ENCODE data around the gene PLEKHS1. TPM values are rescaled to one million over a fixed set of nuclear protein-coding genes. Genes with fewer than 3 reads are reported as not detected.

PLEKHS1 gene
- total and polyA plus RNA-seq, 4 experiments from 2014 or later = 0.12 TPM; not detected in 3

- no peak overlapping the region for H3K4me3 ChIP-seq (ENCODE audit: low read length in 2 of 2)
- POLR2A ChIA-PET (ENCODE audit: partially characterized antibody) = no interaction called here
- peaks cover 8 to 10% of the 10 kb centered on the region in 2 donors for H3K27me3 Mint-ChIP-seq
- H3K4me1 Mint-ChIP-seq = no peaks in the 10 kb centered on the region
- peak overlapping the region in 1 of 8 donors; percentile 39 for H3K4me3 Mint-ChIP-seq
- peaks cover 0 to 4% (median 0%) of the 10 kb centered on the region in 8 donors for H3K9me3 Mint-ChIP-seq
- no peaks in the 10 kb centered on the region for H3K36me3 Mint-ChIP-seq
- no peak overlapping the region for H3K27ac Mint-ChIP-seq
- no peak for DNase-seq
- H3K9me3 ChIP-seq (ENCODE audit: control insufficient read depth in 1 of 2, low read length in 2 of 2) = no peaks in the 10 kb centered on the region
- intact Hi-C loops (cut with micrococcal nuclease) = no loop called here
- no peaks in the 10 kb centered on the region for H3K36me3 ChIP-seq (ENCODE audit: insufficient read depth, low read length)
- no peaks in the 10 kb centered on the region for H3K27me3 ChIP-seq (ENCODE audit: insufficient read depth, low read length)
- CTCF ChIA-PET (ENCODE audit: partially characterized antibody) = no interaction called here
- no peaks in the 10 kb centered on the region for H3K4me1 ChIP-seq (ENCODE audit: insufficient read depth, low read length)
- H3K27ac ChIP-seq (ENCODE audit: low read depth, low read length) = no peak overlapping the region
Measured at GRCh38 chr10:113754125-113754524, 2.6 kb downstream of the PLEKHS1 start.

- Mint-ChIP-seq H3K27me3 (peaks cover 8 to 10% of the 10 kb centered on the region in 2 donors), H3K4me3 (no peak overlapping the region), H3K36me3 (no peaks in the 10 kb centered on the region), H3K9me3 (peaks cover 0 to 4% (median 0%) of the 10 kb centered on the region in 8 donors), H3K4me1 (no peaks in the 10 kb centered on the region), H3K27ac (no peak overlapping the region)
- intact Hi-C loops (cut with micrococcal nuclease) = no loop called here
- Histone ChIP-seq H3K36me3 (ENCODE audit: insufficient read depth, low read length) (no peaks in the 10 kb centered on the region), H3K27ac (ENCODE audit: low read depth, low read length) (no peak overlapping the region), H3K27me3 (ENCODE audit: insufficient read depth, low read length) (no peaks in the 10 kb centered on the region), H3K4me3 (ENCODE audit: low read length in 2 of 2) (no peak overlapping the region), H3K9me3 (ENCODE audit: control insufficient read depth in 1 of 2, low read length in 2 of 2) (no peaks in the 10 kb centered on the region), H3K4me1 (ENCODE audit: insufficient read depth, low read length) (no peaks in the 10 kb centered on the region)
- ChIA-PET CTCF (ENCODE audit: partially characterized antibody) (no interaction called here), POLR2A (ENCODE audit: partially characterized antibody) (no interaction called here)
- no peak for DNase-seq
Measured at GRCh38 chr10:113754768-113755167, 3.3 kb downstream of the PLEKHS1 start.

- Histone ChIP-seq H3K27ac (ENCODE audit: low read depth, low read length) (no peak overlapping the region), H3K4me1 (ENCODE audit: insufficient read depth, low read length) (no peaks in the 10 kb centered on the region), H3K4me3 (ENCODE audit: low read length in 2 of 2) (no peak overlapping the region), H3K36me3 (ENCODE audit: insufficient read depth, low read length) (no peaks in the 10 kb centered on the region), H3K27me3 (ENCODE audit: insufficient read depth, low read length) (no peaks in the 10 kb centered on the region), H3K9me3 (ENCODE audit: control insufficient read depth in 1 of 2, low read length in 2 of 2) (no peaks in the 10 kb centered on the region)
- ChIA-PET CTCF (ENCODE audit: partially characterized antibody) (no interaction called here), POLR2A (ENCODE audit: partially characterized antibody) (no interaction called here)
- intact Hi-C loops (cut with micrococcal nuclease) = no loop called here
- Mint-ChIP-seq H3K36me3 (no peaks in the 10 kb centered on the region), H3K9me3 (peaks cover 0 to 4% (median 0%) of the 10 kb centered on the region in 8 donors), H3K4me1 (peaks cover 0 to 2% (median 0%) of the 10 kb centered on the region in 4 donors), H3K27me3 (peaks cover 8 to 12% of the 10 kb centered on the region in 2 donors), H3K27ac (no peak overlapping the region), H3K4me3 (no peak overlapping the region)
- DNase-seq = no peak
Measured at GRCh38 chr10:113756940-113757543, 5.6 kb downstream of the PLEKHS1 start.

GRCh38 chr10:113762083-113762482 lies 10.6 kb downstream of the PLEKHS1 start:
- H3K4me1 Mint-ChIP-seq = peaks cover 0 to 2% (median 0%) of the 10 kb centered on the region in 4 donors
- POLR2A ChIA-PET (ENCODE audit: partially characterized antibody) = no interaction called here
- no peak for DNase-seq
- intact Hi-C loops (cut with micrococcal nuclease) = no loop called here
- Histone ChIP-seq H3K27ac (ENCODE audit: low read depth, low read length) (no peak overlapping the region), H3K9me3 (ENCODE audit: control insufficient read depth in 1 of 2, low read length in 2 of 2) (no peaks in the 10 kb centered on the region), H3K4me1 (ENCODE audit: insufficient read depth, low read length) (no peaks in the 10 kb centered on the region), H3K36me3 (ENCODE audit: insufficient read depth, low read length) (no peaks in the 10 kb centered on the region), H3K27me3 (ENCODE audit: insufficient read depth, low read length) (no peaks in the 10 kb centered on the region), H3K4me3 (ENCODE audit: low read length in 2 of 2) (no peak overlapping the region)
- no peak overlapping the region for H3K4me3 Mint-ChIP-seq
- H3K27ac Mint-ChIP-seq = no peak overlapping the region
- CTCF ChIA-PET (ENCODE audit: partially characterized antibody) = no interaction called here
- peaks cover 4 to 10% of the 10 kb centered on the region in 2 donors for H3K27me3 Mint-ChIP-seq
- peaks cover 2 to 12% (median 6%) of the 10 kb centered on the region in 8 donors for H3K9me3 Mint-ChIP-seq
- H3K36me3 Mint-ChIP-seq = no peaks in the 10 kb centered on the region

- H3K36me3 Mint-ChIP-seq = no peaks in the 10 kb centered on the region
- peaks cover 0 to 12% (median 6%) of the 10 kb centered on the region in 8 donors for H3K9me3 Mint-ChIP-seq
- CTCF ChIA-PET (ENCODE audit: partially characterized antibody) = no interaction called here
- peaks cover 12 to 21% of the 10 kb centered on the region in 2 donors for H3K27me3 Mint-ChIP-seq
- no peak for DNase-seq
- peaks cover 0 to 2% (median 0%) of the 10 kb centered on the region in 4 donors for H3K4me1 Mint-ChIP-seq
- Histone ChIP-seq H3K27me3 (ENCODE audit: insufficient read depth, low read length) (no peaks in the 10 kb centered on the region), H3K27ac (ENCODE audit: low read depth, low read length) (no peak overlapping the region), H3K9me3 (ENCODE audit: control insufficient read depth in 1 of 2, low read length in 2 of 2) (no peaks in the 10 kb centered on the region), H3K4me1 (ENCODE audit: insufficient read depth, low read length) (no peaks in the 10 kb centered on the region), H3K4me3 (ENCODE audit: low read length in 2 of 2) (no peak overlapping the region), H3K36me3 (ENCODE audit: insufficient read depth, low read length) (no peaks in the 10 kb centered on the region)
- H3K27ac Mint-ChIP-seq = no peak overlapping the region
- POLR2A ChIA-PET (ENCODE audit: partially characterized antibody) = no interaction called here
- no peak overlapping the region for H3K4me3 Mint-ChIP-seq
- intact Hi-C loops (cut with micrococcal nuclease) = no loop called here
Measured at GRCh38 chr10:113764582-113764981, 13.1 kb downstream of the PLEKHS1 start.

GRCh38 chr10:113765910-113766309 lies 14.4 kb downstream of the PLEKHS1 start:
- no peak for DNase-seq
- H3K27me3 Mint-ChIP-seq = peaks cover 14 to 30% of the 10 kb centered on the region in 2 donors
- H3K36me3 Mint-ChIP-seq = no peaks in the 10 kb centered on the region
- Histone ChIP-seq H3K9me3 (ENCODE audit: control insufficient read depth in 1 of 2, low read length in 2 of 2) (no peaks in the 10 kb centered on the region), H3K27me3 (ENCODE audit: insufficient read depth, low read length) (no peaks in the 10 kb centered on the region), H3K4me1 (ENCODE audit: insufficient read depth, low read length) (no peaks in the 10 kb centered on the region), H3K27ac (ENCODE audit: low read depth, low read length) (no peak overlapping the region), H3K4me3 (ENCODE audit: low read length in 2 of 2) (no peak overlapping the region), H3K36me3 (ENCODE audit: insufficient read depth, low read length) (no peaks in the 10 kb centered on the region)
- peaks cover 0 to 12% (median 6%) of the 10 kb centered on the region in 8 donors for H3K9me3 Mint-ChIP-seq
- no peak overlapping the region for H3K27ac Mint-ChIP-seq
- ChIA-PET CTCF (ENCODE audit: partially characterized antibody) (no interaction called here), POLR2A (ENCODE audit: partially characterized antibody) (no interaction called here)
- no peaks in the 10 kb centered on the region for H3K4me1 Mint-ChIP-seq
- no peak overlapping the region for H3K4me3 Mint-ChIP-seq
- intact Hi-C loops (cut with micrococcal nuclease) = no loop called here

GRCh38 chr10:113767222-113767621 lies 15.7 kb downstream of the PLEKHS1 start:
- no peaks in the 10 kb centered on the region for H3K4me1 ChIP-seq (ENCODE audit: insufficient read depth, low read length)
- H3K4me1 Mint-ChIP-seq = no peaks in the 10 kb centered on the region
- H3K4me3 ChIP-seq (ENCODE audit: low read length in 2 of 2) = no peak overlapping the region
- no peak overlapping the region for H3K4me3 Mint-ChIP-seq
- peaks cover 0 to 12% (median 6%) of the 10 kb centered on the region in 8 donors for H3K9me3 Mint-ChIP-seq
- intact Hi-C loops (cut with micrococcal nuclease) = no loop called here
- H3K27ac ChIP-seq (ENCODE audit: low read depth, low read length) = no peak overlapping the region
- peaks cover 14 to 33% of the 10 kb centered on the region in 2 donors for H3K27me3 Mint-ChIP-seq
- no peak for DNase-seq
- no peaks in the 10 kb centered on the region for H3K9me3 ChIP-seq (ENCODE audit: control insufficient read depth in 1 of 2, low read length in 2 of 2)
- ChIA-PET POLR2A (ENCODE audit: partially characterized antibody) (interaction anchor here (0.6 kb wide), 1 partner anchor 118 kb away, joined by 3 read pairs; no protein-coding TSS in a partner anchor), CTCF (ENCODE audit: partially characterized antibody) (no interaction called here)
- H3K36me3 Mint-ChIP-seq = no peaks in the 10 kb centered on the region
- no peaks in the 10 kb centered on the region for H3K36me3 ChIP-seq (ENCODE audit: insufficient read depth, low read length)
- no peak overlapping the region for H3K27ac Mint-ChIP-seq
- H3K27me3 ChIP-seq (ENCODE audit: insufficient read depth, low read length) = no peaks in the 10 kb centered on the region
